Right atrium auricular region (tissue), 2 donors: ENCODE measurements around the gene DEPDC5. TPM values are rescaled to one million over a fixed set of nuclear protein-coding genes. Genes with fewer than 3 reads are reported as not detected.
"Not testable (repeated sequence)": the region's sequence is repeated elsewhere in the genome, so short reads cannot be mapped to it uniquely, and the experiment has no call there.

Experiments
- DNase-seq: peaks from one replicate; pipeline ENCODE4 v3.0.0-alpha.2; 2019; ENCODE audit warnings: low spot score
- H3K27ac ChIP-seq, 2 donors: fragments of 200-600 bp; sonication (generic); 1 replicate in 1 of 2; 2 replicates in 1 of 2; pipeline ENCODE4 v1.5.1; 2016 to 2019
- H3K27me3 ChIP-seq, 2 donors: fragments of 200-600 bp; sonication (generic); one replicate each; pipeline versions ENCODE4 v1.5.1 to v1.6.0; 2017 to 2019
- H3K36me3 ChIP-seq: fragments of 200-600 bp; sonication (generic); one replicate; pipeline ENCODE4 v1.5.1; 2016
- H3K4me1 ChIP-seq, 2 donors: fragments of 200-600 bp; sonication (generic); one replicate each; pipeline versions ENCODE4 v1.5.1 to v1.6.0; 2017 to 2019
- H3K4me3 ChIP-seq, 2 donors: fragments of 200-600 bp; sonication (generic); 1 replicate in 1 of 2; 2 replicates in 1 of 2; pipeline ENCODE4 v1.5.1; 2017 to 2019; ENCODE audit warnings: mild to moderate bottlenecking in 1 of 2, moderate library complexity in 1 of 2
- H3K9me3 ChIP-seq, 2 donors: fragments of 200-600 bp; sonication (generic); one replicate each; pipeline ENCODE4 v1.5.1; 2019
- total RNA-seq, 2 donors: library from RNA; depleted of rRNA; stranded (reverse); fragments of >200 nt; gene quantifications; one replicate each; pipeline ENCODE4 v1.1.0, GENCODE V29; 2016
- TF ChIP-seq, protein P1 (sequence below), 2 donors: fragments of 200-600 bp; sonication (generic); IDR thresholded peaks; one replicate each; pipeline ENCODE4 v1.5.1; 2019; ENCODE audit warnings: antibody characterized with exemption in 2 of 2

DEPDC5 gene
- total RNA-seq, 2 donors from 2014 or later = 7.0 to 8.6 TPM

DNA sequence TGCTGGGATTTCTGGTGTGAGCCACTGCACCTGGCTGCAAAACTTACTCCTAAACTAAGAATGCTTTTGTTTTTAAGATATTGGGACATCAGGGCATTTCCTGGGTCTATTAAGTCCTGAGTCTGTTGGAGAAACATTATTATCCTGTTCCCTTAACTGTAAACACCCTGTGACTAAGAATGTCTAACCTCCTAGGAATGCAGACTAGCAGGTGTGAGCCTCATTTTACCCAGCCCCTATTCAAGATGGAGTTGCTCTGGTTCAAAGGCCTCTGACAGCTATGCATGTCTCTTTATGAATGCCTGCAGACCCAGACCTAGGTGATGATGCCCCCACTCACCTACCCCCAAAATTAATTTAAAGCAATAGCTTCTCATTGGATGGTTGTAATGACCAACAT is 46.2 kb downstream of the DEPDC5 start:
- no peak for DNase-seq
- Histone ChIP-seq H3K4me1 (no peaks in the 10 kb centered on the region), H3K4me3 (no peak overlapping the region), H3K9me3 (no peaks in the 10 kb centered on the region), H3K27ac (no peak overlapping the region), H3K36me3 (peaks cover 73% of the 10 kb centered on the region), H3K27me3 (no peaks in the 10 kb centered on the region)
- TF ChIP-seq, protein P1, sequence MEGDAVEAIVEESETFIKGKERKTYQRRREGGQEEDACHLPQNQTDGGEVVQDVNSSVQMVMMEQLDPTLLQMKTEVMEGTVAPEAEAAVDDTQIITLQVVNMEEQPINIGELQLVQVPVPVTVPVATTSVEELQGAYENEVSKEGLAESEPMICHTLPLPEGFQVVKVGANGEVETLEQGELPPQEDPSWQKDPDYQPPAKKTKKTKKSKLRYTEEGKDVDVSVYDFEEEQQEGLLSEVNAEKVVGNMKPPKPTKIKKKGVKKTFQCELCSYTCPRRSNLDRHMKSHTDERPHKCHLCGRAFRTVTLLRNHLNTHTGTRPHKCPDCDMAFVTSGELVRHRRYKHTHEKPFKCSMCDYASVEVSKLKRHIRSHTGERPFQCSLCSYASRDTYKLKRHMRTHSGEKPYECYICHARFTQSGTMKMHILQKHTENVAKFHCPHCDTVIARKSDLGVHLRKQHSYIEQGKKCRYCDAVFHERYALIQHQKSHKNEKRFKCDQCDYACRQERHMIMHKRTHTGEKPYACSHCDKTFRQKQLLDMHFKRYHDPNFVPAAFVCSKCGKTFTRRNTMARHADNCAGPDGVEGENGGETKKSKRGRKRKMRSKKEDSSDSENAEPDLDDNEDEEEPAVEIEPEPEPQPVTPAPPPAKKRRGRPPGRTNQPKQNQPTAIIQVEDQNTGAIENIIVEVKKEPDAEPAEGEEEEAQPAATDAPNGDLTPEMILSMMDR (IDR thresholded peaks at IDR 0.05) = no peak

DNA sequence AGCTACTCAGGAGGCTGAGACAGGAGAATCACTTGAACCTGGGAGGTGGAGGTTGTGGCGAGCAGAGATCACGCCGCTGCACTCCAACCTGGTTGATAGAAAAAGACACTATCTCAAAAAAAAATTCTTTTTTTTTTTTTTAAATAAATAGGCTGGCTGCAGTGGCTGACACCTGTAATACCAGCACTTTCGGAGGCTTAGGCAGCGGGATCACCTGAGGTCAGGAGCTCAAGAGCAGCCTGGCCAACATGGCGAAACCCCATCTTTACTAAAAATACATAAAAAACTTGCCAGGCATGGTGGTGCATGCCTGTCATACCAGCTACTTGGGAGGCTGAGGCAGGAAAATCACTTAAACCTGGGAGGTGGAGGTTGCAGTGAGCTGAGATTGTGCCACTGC is 47.0 kb downstream of the DEPDC5 start:
- H3K36me3 ChIP-seq = peaks cover 80% of the 10 kb centered on the region
- H3K9me3 ChIP-seq, H3K4me3 ChIP-seq, H3K27me3 ChIP-seq, DNase-seq, H3K27ac ChIP-seq, H3K4me1 ChIP-seq: not testable (repeated sequence)

DNA sequence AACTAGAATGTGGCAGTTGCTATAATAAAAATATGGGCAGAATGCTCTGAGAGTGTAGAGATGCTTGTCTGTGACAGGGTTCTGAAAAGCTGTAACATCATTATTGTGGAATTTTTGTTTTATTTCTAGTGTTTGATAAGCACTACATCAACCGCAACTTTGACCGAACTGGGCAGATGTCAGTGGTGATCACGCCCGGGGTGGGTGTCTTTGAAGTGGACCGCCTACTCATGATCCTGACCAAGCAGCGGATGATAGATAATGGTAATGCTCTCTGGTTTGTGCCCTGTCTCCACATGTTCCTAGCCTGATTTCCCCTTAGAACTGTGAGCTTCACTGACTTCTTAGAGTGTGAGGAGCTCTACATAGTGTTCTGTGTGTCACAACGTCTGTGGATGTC is 48.8 kb downstream of the DEPDC5 start:
- TF ChIP-seq, protein P1 (IDR thresholded peaks at IDR 0.05) = no peak
- H3K36me3 ChIP-seq = peaks cover 84% of the 10 kb centered on the region
- no peak overlapping the region for H3K4me3 ChIP-seq
- no peak for DNase-seq
- H3K4me1 ChIP-seq = no peaks in the 10 kb centered on the region
- H3K9me3 ChIP-seq = no peaks in the 10 kb centered on the region
- no peak overlapping the region for H3K27ac ChIP-seq
- no peaks in the 10 kb centered on the region for H3K27me3 ChIP-seq

DNA sequence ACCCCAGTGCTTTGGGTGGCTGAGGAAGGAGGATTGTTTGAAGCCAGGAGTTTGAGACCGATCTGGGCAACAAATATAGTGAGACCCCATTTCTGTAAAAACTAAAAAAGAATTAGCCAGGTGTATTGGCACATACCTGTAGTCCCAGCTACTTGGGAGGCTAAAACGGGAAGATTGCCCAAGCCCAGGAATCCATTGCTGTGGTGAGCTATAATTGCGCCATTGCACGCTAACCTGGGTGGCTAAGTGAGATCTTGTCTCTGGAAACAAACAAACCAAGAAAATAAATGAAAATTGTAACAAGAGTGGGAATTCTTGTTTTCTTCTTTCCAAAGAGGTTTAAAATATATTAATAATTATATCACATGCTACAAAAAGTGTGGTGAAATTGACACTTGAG is 52.9 kb downstream of the DEPDC5 start:
- Histone ChIP-seq H3K4me3 (no peak overlapping the region), H3K4me1 (no peaks in the 10 kb centered on the region), H3K9me3 (no peaks in the 10 kb centered on the region), H3K36me3 (peaks cover 74% of the 10 kb centered on the region), H3K27ac (no peak overlapping the region), H3K27me3 (no peaks in the 10 kb centered on the region)
- DNase-seq = no peak
- TF ChIP-seq, protein P1 (IDR thresholded peaks at IDR 0.05) = no peak

DNA sequence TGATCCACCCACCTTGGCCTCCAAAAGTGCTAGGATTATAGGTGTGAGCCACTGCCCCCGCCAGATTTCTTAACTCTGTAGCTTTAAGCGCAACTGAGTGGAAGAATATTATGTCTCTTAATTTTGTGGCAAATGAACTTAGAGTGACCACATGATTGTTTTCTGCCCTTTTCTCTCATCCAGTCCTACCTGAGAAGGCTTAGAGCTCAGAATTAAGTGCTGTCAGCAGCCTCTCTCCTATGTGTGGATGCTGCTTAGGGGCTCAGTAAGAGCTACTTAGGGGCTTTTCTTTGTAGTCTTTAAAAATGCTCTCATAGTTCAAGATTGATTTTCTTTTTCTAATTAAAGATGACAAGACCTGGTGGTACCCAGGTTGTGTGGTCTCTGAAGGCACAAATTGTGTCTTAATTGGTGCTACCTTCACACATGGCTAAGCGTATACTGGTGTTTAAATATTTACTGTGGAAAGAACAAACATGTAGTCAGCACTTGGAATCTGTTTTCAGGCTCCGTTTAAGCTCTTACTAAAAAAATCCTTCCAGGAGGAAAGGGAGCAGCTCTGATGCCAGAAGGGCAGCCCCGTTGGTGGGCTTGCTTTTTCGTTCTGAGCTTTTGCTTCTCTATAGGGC is 59.3 kb downstream of the DEPDC5 start:
- Histone ChIP-seq H3K27ac (no peak overlapping the region), H3K36me3 (peaks cover 69% of the 10 kb centered on the region), H3K27me3 (no peaks in the 10 kb centered on the region), H3K9me3 (no peaks in the 10 kb centered on the region), H3K4me1 (no peaks in the 10 kb centered on the region), H3K4me3 (no peak overlapping the region)
- TF ChIP-seq, protein P1 (IDR thresholded peaks at IDR 0.05) = no peak
- DNase-seq = no peak

DNA sequence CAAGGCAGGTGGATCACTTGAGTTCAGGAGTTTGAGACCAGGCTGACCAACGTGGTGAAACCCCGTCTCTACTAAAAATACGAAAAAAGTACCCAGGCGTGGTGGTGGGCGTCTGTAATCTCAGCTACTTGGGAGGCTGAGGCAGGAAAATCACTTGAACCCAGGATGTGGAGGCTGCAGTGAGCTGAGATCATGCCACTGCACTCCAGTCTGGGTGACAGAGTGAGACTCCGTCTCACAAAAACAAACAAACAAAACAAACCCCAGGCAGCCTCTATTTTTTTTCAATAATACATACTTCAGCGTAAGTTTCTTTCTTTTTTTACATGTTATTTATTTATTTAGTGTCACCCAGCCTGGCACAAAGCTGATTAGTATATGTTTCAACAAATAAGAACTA is 60.1 kb downstream of the DEPDC5 start:
- not testable (repeated sequence) for H3K27me3 ChIP-seq, H3K4me3 ChIP-seq, H3K27ac ChIP-seq, H3K9me3 ChIP-seq, H3K4me1 ChIP-seq, DNase-seq
- peaks cover 77% of the 10 kb centered on the region for H3K36me3 ChIP-seq

DNA sequence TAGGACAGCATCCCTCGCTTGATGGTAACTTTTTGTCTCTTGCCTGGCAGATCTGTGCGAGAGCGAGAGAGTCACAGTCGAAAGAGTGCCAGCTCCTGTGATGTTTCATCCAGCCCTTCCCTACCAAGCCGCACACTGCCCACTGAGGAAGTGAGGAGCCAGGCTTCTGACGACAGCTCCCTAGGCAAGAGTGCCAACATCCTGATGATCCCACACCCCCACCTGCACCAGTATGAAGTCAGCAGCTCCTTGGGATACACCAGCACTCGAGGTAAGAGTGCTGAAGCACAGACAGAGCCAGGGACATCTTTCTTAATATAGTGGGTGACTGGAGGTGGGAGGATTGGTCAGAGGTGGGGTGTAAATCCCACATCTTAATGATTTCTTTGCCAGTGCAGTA is 61.1 kb downstream of the DEPDC5 start:
- no peaks in the 10 kb centered on the region for H3K9me3 ChIP-seq
- TF ChIP-seq, protein P1 (IDR thresholded peaks at IDR 0.05) = no peak
- no peak for DNase-seq
- H3K27me3 ChIP-seq = no peaks in the 10 kb centered on the region
- peaks cover 83% of the 10 kb centered on the region for H3K36me3 ChIP-seq
- no peak overlapping the region for H3K4me3 ChIP-seq
- H3K4me1 ChIP-seq = no peaks in the 10 kb centered on the region
- H3K27ac ChIP-seq = no peak overlapping the region

DNA sequence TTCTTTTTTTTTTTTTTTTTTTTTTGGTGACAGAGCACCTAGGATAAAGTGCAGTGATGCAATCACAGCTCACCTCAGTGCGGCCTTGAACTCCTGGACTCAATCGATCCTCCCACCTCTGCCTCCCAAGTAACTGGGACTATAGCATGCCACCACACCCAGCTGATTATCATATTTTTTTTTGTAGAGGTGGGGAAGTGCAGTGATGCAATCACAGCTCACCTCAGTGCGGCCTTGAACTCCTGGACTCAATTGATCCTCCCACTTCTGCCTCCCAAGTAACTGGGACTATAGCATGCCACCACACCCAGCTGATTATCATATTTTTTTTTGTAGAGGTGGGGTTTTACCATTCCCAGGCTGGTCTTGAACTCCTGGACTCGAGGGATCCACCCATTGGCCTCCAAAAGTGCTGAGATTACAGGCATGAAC is 61.6 kb downstream of the DEPDC5 start:
- not testable (repeated sequence) for H3K4me1 ChIP-seq, H3K9me3 ChIP-seq, DNase-seq, H3K4me3 ChIP-seq, H3K27me3 ChIP-seq, H3K27ac ChIP-seq
- peaks cover 84% of the 10 kb centered on the region for H3K36me3 ChIP-seq
